HepG2 (cell line): ENCODE results near the gene GSK3A. TPM values are rescaled to one million over a fixed set of nuclear protein-coding genes. Genes with fewer than 3 reads are reported as not detected.

Experiments used
- AGO2 ChIP-seq: fragments of 200-400 bp; formaldehyde crosslinking; optimal IDR thresholded peaks from 2 replicates; pipeline ENCODE3; 2017; ENCODE audit warnings: mild to moderate bottlenecking, low read depth, low read length, moderate library complexity
- BHLHE40 ChIP-seq: IDR thresholded peaks from 2 replicates; pipeline ENCODE4 v1.6.1; 2011; ENCODE audit warnings: low read length, improper control_type of control experiment
- CBX1 ChIP-seq: IDR thresholded peaks from one replicate; pipeline ENCODE4 v1.6.1; 2016; ENCODE audit warnings: antibody characterized with exemption, low read depth
- HOXA9 ChIP-seq: sonication (generic); formaldehyde crosslinking; IDR thresholded peaks from 2 replicates; pipeline ENCODE4 v1.8.1; 2022; ENCODE audit warnings: missing genetic modification reagents, mild to moderate bottlenecking, moderate library complexity, borderline replicate concordance
- IRF9 ChIP-seq: sonication (generic); formaldehyde crosslinking; IDR thresholded peaks from 2 replicates; pipeline ENCODE4 v1.8.0; 2022; ENCODE audit warnings: missing genetic modification reagents, mild to moderate bottlenecking, borderline replicate concordance
- KDM4B ChIP-seq: sonication (generic); formaldehyde crosslinking; IDR thresholded peaks from 2 replicates; pipeline ENCODE4 v1.4.0; 2020; ENCODE audit warnings: missing genetic modification reagents
- KMT2B ChIP-seq: IDR thresholded peaks from 2 replicates; pipeline ENCODE4 v1.6.1; 2016; ENCODE audit warnings: missing genetic modification reagents, missing compliant biosample characterization
- PAWR ChIP-seq: sonication (generic); formaldehyde crosslinking; IDR thresholded peaks from 2 replicates; pipeline ENCODE4 v1.4.0; 2020; ENCODE audit warnings: missing genetic modification reagents, mild to moderate bottlenecking, borderline replicate concordance
- SAP130 ChIP-seq: IDR thresholded peaks from 2 replicates; pipeline ENCODE4 v1.6.1; 2016; ENCODE audit warnings: low read depth
- SRF ChIP-seq: IDR thresholded peaks from 2 replicates; pipeline ENCODE4 v1.6.1; 2011; ENCODE audit warnings: mild to moderate bottlenecking, low read depth, low read length, moderate library complexity
- TFE3 ChIP-seq: IDR thresholded peaks from 2 replicates; pipeline ENCODE4 v1.6.1; 2016
- ZMYM2 ChIP-seq: sonication (generic); formaldehyde crosslinking; IDR thresholded peaks from 2 replicates; pipeline ENCODE4 v1.8.0; 2022; ENCODE audit warnings: mild to moderate bottlenecking, missing genetic modification reagents
- ZNF280D ChIP-seq: sonication (generic); formaldehyde crosslinking; IDR thresholded peaks from 2 replicates; pipeline ENCODE4 v1.5.1; 2020; ENCODE audit warnings: mild to moderate bottlenecking, missing genetic modification reagents
- ZNF333 ChIP-seq: sonication (generic); formaldehyde crosslinking; IDR thresholded peaks from 2 replicates; pipeline ENCODE4 v1.4.0; 2020; ENCODE audit warnings: mild to moderate bottlenecking, missing genetic modification reagents, borderline replicate concordance
- ZNF34 ChIP-seq: sonication (generic); formaldehyde crosslinking; IDR thresholded peaks from 2 replicates; pipeline ENCODE4 v1.4.0; 2020; ENCODE audit warnings: mild to moderate bottlenecking, missing genetic modification reagents, borderline replicate concordance
- ZNF558 ChIP-seq: sonication (generic); formaldehyde crosslinking; IDR thresholded peaks from 2 replicates; pipeline ENCODE4 v1.9.0; 2022; ENCODE audit warnings: mild to moderate bottlenecking, missing genetic modification reagents, borderline replicate concordance
- polyA plus RNA-seq, 8 experiments: library from polyadenylated mRNA; depleted of rRNA in 3 of 8; stranded (reverse) in 7 of 8; unstranded in 1 of 8; fragments of >200 nt; fragmentation: Illumina TruSeq in 4 of 8; extraction: Trizol in 4 of 8; gene quantifications; 2 replicates each; pipeline versions ENCODE4 v1.2.1 to v1.2.3, GENCODE V29; 2011 to 2016; ENCODE audit warnings: low read depth in 4 of 8, missing spikeins in 1 of 8, mixed read lengths in 1 of 8; ENCODE audit not compliant: insufficient read depth in 1 of 8
- total RNA-seq, 5 experiments: library from RNA; depleted of rRNA; stranded (reverse); fragments of >200 nt; fragmentation: Illumina TruSeq; extraction: Trizol; gene quantifications; 2 replicates each; pipeline ENCODE4 v1.2.3, GENCODE V29; 2016; ENCODE audit warnings: low read depth in 1 of 5
- TF ChIP-seq, protein P1 (sequence below): sonication (generic); formaldehyde crosslinking; IDR thresholded peaks from 2 replicates; pipeline ENCODE4 v1.5.0; 2020; ENCODE audit warnings: missing genetic modification reagents
- TF ChIP-seq, protein P2 (sequence below): sonication (generic); formaldehyde crosslinking; IDR thresholded peaks from 2 replicates; pipeline ENCODE4 v1.8.0; 2022; ENCODE audit warnings: low read depth, missing genetic modification reagents

The GSK3A gene
- total and polyA plus RNA-seq, 2 of the 13 experiments (the other 11 are each of a cell fraction or from before 2014, with no cell fraction given): 16.9 to 52.5 TPM

DNA sequence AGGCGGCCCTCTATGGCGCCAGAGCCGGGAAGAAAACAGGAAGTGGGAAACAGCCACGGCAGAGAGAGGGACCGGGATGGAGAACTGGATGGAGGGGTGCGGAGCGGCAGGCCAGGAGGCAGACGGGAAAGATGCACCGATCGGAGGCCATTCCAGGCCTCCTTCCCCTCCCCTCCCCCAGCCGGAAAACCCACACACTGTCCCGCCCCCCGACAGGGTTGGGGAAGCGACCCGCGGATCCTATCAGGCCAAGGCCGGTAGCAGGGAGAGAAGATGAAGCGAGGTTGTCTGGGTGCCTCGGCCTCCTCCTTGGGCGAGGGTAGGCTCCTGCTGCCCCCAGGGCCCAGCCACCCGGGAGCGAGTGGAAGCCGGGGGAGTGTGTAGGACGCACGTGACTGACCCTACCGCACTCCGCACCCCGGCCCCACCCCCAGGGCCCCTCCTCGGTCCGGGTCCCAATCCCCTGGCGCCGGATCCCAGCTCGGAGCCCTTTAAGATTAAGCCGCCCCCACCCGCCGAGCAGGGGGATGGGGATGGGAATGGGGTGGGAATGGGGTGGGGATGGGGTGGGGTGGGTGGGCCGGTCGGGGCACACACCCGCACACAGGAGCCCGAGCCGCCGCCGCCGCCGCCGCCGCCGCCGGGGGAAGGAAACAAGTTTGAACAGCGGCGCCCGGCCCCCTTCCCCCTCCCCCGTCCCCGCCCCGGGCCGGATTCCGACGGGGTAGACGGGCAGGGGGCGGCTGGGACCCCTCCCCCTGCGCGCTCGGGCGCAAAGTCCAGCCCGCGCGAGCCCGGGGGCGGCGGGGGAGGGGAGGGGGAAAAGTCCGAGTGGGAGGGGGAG, 11.1 kb upstream of the GSK3A start (continued):
- TF ChIP-seq IRF9 (CRISPR knock-in tag) (no peak), HOXA9 (CRISPR knock-in tag) (no peak), ZNF558 (CRISPR knock-in tag) (no peak), ZMYM2 (CRISPR knock-in tag) (no peak), BHLHE40 (peak; percentile 67), ZNF333 (CRISPR knock-in tag) (no peak), SRF (no peak), TFE3 (CRISPR knock-in tag) (no peak), ZNF34 (CRISPR knock-in tag) (no peak), AGO2 (peak; percentile 28), SAP130 (0 out of 2 replicates have a peak, but pooled peaks have one; percentile 40), ZNF280D (CRISPR knock-in tag) (no peak), KDM4B (CRISPR knock-in tag) (0 out of 2 replicates have a peak, but pooled peaks have one; percentile 32), KMT2B (CRISPR knock-in tag) (no peak), PAWR (CRISPR knock-in tag) (no peak), CBX1 (no peak)
- TF ChIP-seq, protein P1, sequence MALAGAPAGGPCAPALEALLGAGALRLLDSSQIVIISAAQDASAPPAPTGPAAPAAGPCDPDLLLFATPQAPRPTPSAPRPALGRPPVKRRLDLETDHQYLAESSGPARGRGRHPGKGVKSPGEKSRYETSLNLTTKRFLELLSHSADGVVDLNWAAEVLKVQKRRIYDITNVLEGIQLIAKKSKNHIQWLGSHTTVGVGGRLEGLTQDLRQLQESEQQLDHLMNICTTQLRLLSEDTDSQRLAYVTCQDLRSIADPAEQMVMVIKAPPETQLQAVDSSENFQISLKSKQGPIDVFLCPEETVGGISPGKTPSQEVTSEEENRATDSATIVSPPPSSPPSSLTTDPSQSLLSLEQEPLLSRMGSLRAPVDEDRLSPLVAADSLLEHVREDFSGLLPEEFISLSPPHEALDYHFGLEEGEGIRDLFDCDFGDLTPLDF (CRISPR knock-in tag): no peak
- TF ChIP-seq, protein P2, sequence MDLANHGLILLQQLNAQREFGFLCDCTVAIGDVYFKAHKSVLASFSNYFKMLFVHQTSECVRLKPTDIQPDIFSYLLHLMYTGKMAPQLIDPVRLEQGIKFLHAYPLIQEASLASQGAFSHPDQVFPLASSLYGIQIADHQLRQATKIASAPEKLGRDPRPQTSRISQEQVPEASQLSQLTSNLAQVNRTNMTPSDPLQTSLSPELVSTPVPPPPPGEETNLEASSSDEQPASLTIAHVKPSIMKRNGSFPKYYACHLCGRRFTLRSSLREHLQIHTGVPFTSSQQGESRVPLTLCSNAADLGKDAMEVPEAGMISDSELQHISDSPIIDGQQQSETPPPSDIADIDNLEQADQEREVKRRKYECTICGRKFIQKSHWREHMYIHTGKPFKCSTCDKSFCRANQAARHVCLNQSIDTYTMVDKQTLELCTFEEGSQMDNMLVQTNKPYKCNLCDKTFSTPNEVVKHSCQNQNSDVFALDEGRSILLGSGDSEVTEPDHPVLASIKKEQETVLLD: no peak; the same call in none of the 2 replicates
